NCI-H1092 (cell line): Measurements from ENCODE around the gene ZFR2.
A peak's percentile ranks its signal among the peaks of the same experiment; 100 is the strongest.
"Not testable (repeated sequence)": the region's sequence is repeated elsewhere in the genome, so short reads cannot be mapped to it uniquely, and the experiment has no call there.

Experiments used
- DNase-seq: peaks from one replicate; lab custom pipeline; 2025; lab: John Stamatoyannopoulos, UW

ZFR2 gene

GRCh38 chr19:3868770-3869456 lies at the start of gene ZFR2:
Gene ZFR2, minus strand, starts transcription at chr19:3869038. Its CDS starts 21 bp downstream, at chr19:3869017.
- DNase-seq = no peak

GRCh38 chr19:3916033-3916432 lies 47.2 kb upstream of the ZFR2 start:
- no peak for DNase-seq

- DNase-seq = no peak
These were observed 45.4 kb upstream of the ZFR2 start for GRCh38 chr19:3914199-3914598.

GRCh38 chr19:3910105-3910504 lies 41.3 kb upstream of the ZFR2 start:
- no peak for DNase-seq

- DNase-seq = no peak
These were observed 39.6 kb upstream of the ZFR2 start for GRCh38 chr19:3908266-3909054.

- no peak for DNase-seq
These were observed 38.9 kb upstream of the ZFR2 start for GRCh38 chr19:3907626-3908265.

GRCh38 chr19:3904233-3904632 lies 35.4 kb upstream of the ZFR2 start:
- DNase-seq = no peak

- DNase-seq = no peak
These were observed 33.6 kb upstream of the ZFR2 start for GRCh38 chr19:3902317-3902973.

- no peak for DNase-seq
These were observed 30.9 kb upstream of the ZFR2 start for GRCh38 chr19:3899531-3900294.

GRCh38 chr19:3898426-3898825 lies 29.6 kb upstream of the ZFR2 start:
- no peak for DNase-seq

GRCh38 chr19:3897936-3898335 lies 29.1 kb upstream of the ZFR2 start:
- no peak for DNase-seq

GRCh38 chr19:3895788-3896187 lies 26.9 kb upstream of the ZFR2 start:
- DNase-seq = no peak

GRCh38 chr19:3894959-3895358 lies 26.1 kb upstream of the ZFR2 start:
- DNase-seq = not testable (repeated sequence)

GRCh38 chr19:3893509-3894179 lies 24.8 kb upstream of the ZFR2 start:
- no peak for DNase-seq

- DNase-seq = no peak
These were observed 21.8 kb upstream of the ZFR2 start for GRCh38 chr19:3890591-3890990.

- no peak for DNase-seq
These were observed 13.2 kb upstream of the ZFR2 start for GRCh38 chr19:3882041-3882384.

- DNase-seq = no peak
These were observed 12.6 kb upstream of the ZFR2 start for GRCh38 chr19:3881272-3882040.

- peak; percentile 81 for DNase-seq
These were observed 11.8 kb upstream of the ZFR2 start, which contains the start of gene ATCAY for GRCh38 chr19:3880471-3881271. Gene ATCAY, plus strand, starts transcription at chr19:3880685. Its CDS starts 5,083 bp downstream, at chr19:3885768.

GRCh38 chr19:3879656-3880055 lies 10.8 kb upstream of the ZFR2 start:
- DNase-seq = no peak
